RWPE1 (cell line): ENCODE data around the gene ANKMY1.
A peak's percentile ranks its signal among the peaks of the same experiment; 100 is the strongest.

Experiments
- CTCF ChIA-PET: fragments of 350-600 bp; sonication (Branson Sonifier 250); formaldehyde crosslinking; extraction: SDS; loops from one replicate; lab custom pipeline; 2021; lab: Yijun Ruan, JAX
- POLR2A ChIA-PET: fragments of 400-600 bp; formaldehyde crosslinking; extraction: SDS; loops from one replicate; lab custom pipeline; 2020; ENCODE audit warnings: antibody characterized with exemption; ENCODE audit not compliant: low non-redundant PET; lab: Yijun Ruan, JAX
- DNase-seq: peaks from one replicate; pipeline ENCODE4 v3.0.0; 2012; ENCODE audit warnings: low spot score
- H3K27ac ChIP-seq: fragments of 450-650 bp; 2 replicates; pipeline ENCODE4 v1.5.1; 2017
- CTCF ChIP-seq: fragments of 450-650 bp; conservative IDR thresholded peaks from 2 replicates; pipeline ENCODE4 v1.5.1; 2017; ENCODE audit warnings: low read depth, mild to moderate bottlenecking

The ANKMY1 gene

GRCh38 chr2:240577281-240578109 is 19.7 kb upstream of the ANKMY1 start:
- no peak for DNase-seq
- CTCF ChIA-PET: interaction anchor here (0.6 to 1.1 kb wide), 3 partner anchors 12 to 63 kb away, joined by 3 read pairs; no protein-coding TSS in a partner anchor
- no peak for TF ChIP-seq CTCF
- peak overlapping the region; percentile 98 for H3K27ac ChIP-seq
- POLR2A ChIA-PET: interaction anchor here (0.9 kb wide), 1 partner anchor 12 kb away, joined by 4 read pairs; no protein-coding TSS in a partner anchor

- TF ChIP-seq CTCF: no peak
- ChIA-PET CTCF (interaction anchor here (0.6 kb wide), 3 partner anchors 20 to 502 kb away, joined by 3 read pairs; no protein-coding TSS in a partner anchor), POLR2A (interaction anchor here (0.9 kb wide), 1 partner anchor 11 kb away, joined by 4 read pairs; no protein-coding TSS in a partner anchor)
- H3K27ac ChIP-seq: peak overlapping the region; percentile 98
- no peak for DNase-seq
Observed at GRCh38 chr2:240576436-240577205, 18.8 kb upstream of the ANKMY1 start.

GRCh38 chr2:240576036-240576435 is 18.2 kb upstream of the ANKMY1 start:
- POLR2A ChIA-PET: no interaction called here
- H3K27ac ChIP-seq: peak overlapping the region; percentile 36
- CTCF ChIA-PET: interaction anchor here (0.6 kb wide), 1 partner anchor 503 kb away, joined by 3 read pairs; no protein-coding TSS in a partner anchor
- TF ChIP-seq CTCF: no peak
- DNase-seq: no peak

- POLR2A ChIA-PET: no interaction called here
- CTCF ChIA-PET: no interaction called here
- DNase-seq: no peak
- peak overlapping the region; percentile 36 for H3K27ac ChIP-seq
- TF ChIP-seq CTCF: no peak
Observed at GRCh38 chr2:240575101-240575965, 17.5 kb upstream of the ANKMY1 start.

- ChIA-PET CTCF (interaction anchor here (0.7 kb wide), 1 partner anchor 1008 kb away, joined by 4 read pairs; no protein-coding TSS in a partner anchor), POLR2A (no interaction called here)
- H3K27ac ChIP-seq: peak overlapping the region; percentile 36
- no peak for TF ChIP-seq CTCF
- no peak for DNase-seq
Observed at GRCh38 chr2:240574386-240575100, 16.8 kb upstream of the ANKMY1 start.
